Lower leg skin (tissue), 4 donors: Measurements from ENCODE around the gene ZBTB42. TPM values are rescaled to one million over a fixed set of nuclear protein-coding genes. Genes with fewer than 3 reads are reported as not detected.
A peak's percentile ranks its signal among the peaks of the same experiment; 100 is the strongest.

Source experiments
- DNase-seq, 2 donors: peaks; one replicate each; pipeline ENCODE4 v3.0.0-alpha.2; 2019; ENCODE audit warnings: low spot score in 2 of 2
- H3K4me3 ChIP-seq: fragments of 200-600 bp; sonication (generic); 2 replicates; pipeline ENCODE4 v1.5.1; 2017; ENCODE audit warnings: mild to moderate bottlenecking, low read depth; ENCODE audit not compliant: poor library complexity, severe bottlenecking
- CTCF ChIP-seq, 3 donors: fragments of 450-650 bp; IDR thresholded peaks; one replicate each; pipeline ENCODE4 v1.5.1; 2016; ENCODE audit warnings: antibody characterized with exemption in 3 of 3, mild to moderate bottlenecking in 3 of 3, moderate library complexity in 2 of 3
- POLR2A ChIP-seq, 2 donors: fragments of 450-650 bp; IDR thresholded peaks; one replicate each; pipeline ENCODE4 v1.6.1; 2016 to 2017; ENCODE audit warnings: antibody characterized with exemption in 2 of 2, mild to moderate bottlenecking in 1 of 2, moderate library complexity in 1 of 2
- WGBS, 2 donors: methylation state at CpG; one replicate each; pipeline ENCODE4 v1.1.5; 2018; 5-methylcytosine and 5-hydroxymethylcytosine counted together
- intact Hi-C: fragments of 100-400 bp; cut with DNase I; formaldehyde crosslinking; loops from one replicate; pipeline ENCODE4 v1.15.0; 2023; ENCODE audit warnings: low total_unique reads
- total RNA-seq, 4 donors: library from RNA; depleted of rRNA; stranded (reverse); fragments of >200 nt; gene quantifications; one replicate each; pipeline ENCODE4 v1.1.0, GENCODE V29; 2016

Gene ZBTB42
- total RNA-seq, 4 donors from 2014 or later: 1.6 to 11.9 (median 8.6) TPM

GRCh38 chr14:104799244-104800014 is 1.5 kb upstream of the ZBTB42 start:
- TF ChIP-seq POLR2A (IDR thresholded peaks at IDR 0.05) (no peak), CTCF (IDR thresholded peaks at IDR 0.05) (no peak)
- intact Hi-C loops: no loop called here
- H3K4me3 ChIP-seq: no peak overlapping the region
- 38 to 48% methylated on average over 21 of the region's 21 CpGs for WGBS, 2 donors
- DNase-seq: no peak

- H3K4me3 ChIP-seq: peak overlapping the region; percentile 45
- 5 to 12% methylated on average over 10 to 22 of the region's 83 CpGs for WGBS, 2 donors
- no peak for TF ChIP-seq CTCF (IDR thresholded peaks at IDR 0.05)
- TF ChIP-seq POLR2A (IDR thresholded peaks at IDR 0.05): peak in 1 of 2 donors; percentile 11
- DNase-seq: peak; percentile 65 to 97
- intact Hi-C loops: no loop called here
These were observed 708 bp upstream of the ZBTB42 start for GRCh38 chr14:104800015-104800770.

- no peak for DNase-seq
- TF ChIP-seq POLR2A (IDR thresholded peaks at IDR 0.05): no peak
- TF ChIP-seq CTCF (IDR thresholded peaks at IDR 0.05): no peak
- intact Hi-C loops: no loop called here
- H3K4me3 ChIP-seq: peak overlapping the region; percentile 45
- 82 to 92% methylated on average over 21 to 42 of the region's 45 CpGs for WGBS, 2 donors
These were observed 856 bp downstream of the ZBTB42 start for GRCh38 chr14:104801520-104802393.

GRCh38 chr14:104802394-104803184 is 1.7 kb downstream of the ZBTB42 start:
- 80 to 82% methylated on average over 20 of the region's 20 CpGs for WGBS, 2 donors
- DNase-seq: no peak
- no peak overlapping the region for H3K4me3 ChIP-seq
- TF ChIP-seq CTCF (IDR thresholded peaks at IDR 0.05): no peak
- TF ChIP-seq POLR2A (IDR thresholded peaks at IDR 0.05): no peak
- intact Hi-C loops: no loop called here
